WERI-Rb-1 (cell line): ENCODE data around the gene CCK.

Experiments used
- DNase-seq: peaks from one replicate; pipeline ENCODE4 v3.0.0-alpha.2; 2020
- H3K27ac ChIP-seq: fragments of 250-450 bp; sonication (Bioruptor Pico); 2 replicates; pipeline ENCODE4 v1.5.1; 2020; ENCODE audit warnings: mild to moderate bottlenecking, moderate library complexity
- H3K27me3 ChIP-seq: fragments of 250-450 bp; sonication (Bioruptor Pico); 2 replicates; pipeline ENCODE4 v1.5.1; 2021; ENCODE audit warnings: mild to moderate bottlenecking, low read depth, moderate library complexity; ENCODE audit not compliant: insufficient read depth, severe bottlenecking
- H3K36me3 ChIP-seq: fragments of 250-450 bp; sonication (Bioruptor Pico); 2 replicates; pipeline ENCODE4 v1.5.1; 2020; ENCODE audit warnings: mild to moderate bottlenecking, moderate library complexity
- H3K4me3 ChIP-seq: 2 replicates; pipeline ENCODE4 v1.5.1; 2011; ENCODE audit warnings: low read depth, mild to moderate bottlenecking, control low read depth, low read length
- H3K9me3 ChIP-seq: fragments of 250-450 bp; sonication (Bioruptor Pico); 2 replicates; pipeline ENCODE4 v1.5.1; 2021; ENCODE audit warnings: mild to moderate bottlenecking, moderate library complexity; ENCODE audit not compliant: severe bottlenecking
- CTCF ChIP-seq: IDR thresholded peaks from 2 replicates; pipeline ENCODE4 v1.5.1; 2011; ENCODE audit warnings: low read depth, mild to moderate bottlenecking, control low read depth, inconsistent platforms, low read length

The CCK gene

DNA sequence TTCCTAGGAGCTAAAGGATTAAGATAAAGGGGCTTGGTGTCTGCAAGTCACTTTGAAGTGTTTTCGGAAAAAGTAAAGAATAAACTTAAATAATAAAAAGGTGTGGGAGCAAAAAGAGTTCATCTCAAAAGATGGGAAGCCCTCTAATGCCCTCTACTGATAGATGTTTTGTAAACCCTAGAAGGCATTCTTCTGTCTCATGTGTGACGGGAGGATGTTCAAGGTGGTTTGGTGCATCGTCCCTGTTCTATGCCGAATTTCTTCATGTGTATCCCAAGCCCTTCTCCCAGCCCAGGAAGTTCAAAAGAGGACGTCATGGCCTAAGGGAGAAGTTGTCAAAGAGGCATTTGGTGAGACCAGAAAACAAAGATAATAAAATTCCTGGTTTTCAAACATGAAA is 37.2 kb downstream of the CCK start:
- no peak for DNase-seq
- peaks cover 10% of the 10 kb centered on the region for H3K36me3 ChIP-seq
- H3K27ac ChIP-seq: no peak overlapping the region
- TF ChIP-seq CTCF: peak; percentile 30; the same call in 1 of the 2 replicates
- no peaks in the 10 kb centered on the region for H3K9me3 ChIP-seq
- no peaks in the 10 kb centered on the region for H3K27me3 ChIP-seq
- H3K4me3 ChIP-seq: no peak overlapping the region

DNA sequence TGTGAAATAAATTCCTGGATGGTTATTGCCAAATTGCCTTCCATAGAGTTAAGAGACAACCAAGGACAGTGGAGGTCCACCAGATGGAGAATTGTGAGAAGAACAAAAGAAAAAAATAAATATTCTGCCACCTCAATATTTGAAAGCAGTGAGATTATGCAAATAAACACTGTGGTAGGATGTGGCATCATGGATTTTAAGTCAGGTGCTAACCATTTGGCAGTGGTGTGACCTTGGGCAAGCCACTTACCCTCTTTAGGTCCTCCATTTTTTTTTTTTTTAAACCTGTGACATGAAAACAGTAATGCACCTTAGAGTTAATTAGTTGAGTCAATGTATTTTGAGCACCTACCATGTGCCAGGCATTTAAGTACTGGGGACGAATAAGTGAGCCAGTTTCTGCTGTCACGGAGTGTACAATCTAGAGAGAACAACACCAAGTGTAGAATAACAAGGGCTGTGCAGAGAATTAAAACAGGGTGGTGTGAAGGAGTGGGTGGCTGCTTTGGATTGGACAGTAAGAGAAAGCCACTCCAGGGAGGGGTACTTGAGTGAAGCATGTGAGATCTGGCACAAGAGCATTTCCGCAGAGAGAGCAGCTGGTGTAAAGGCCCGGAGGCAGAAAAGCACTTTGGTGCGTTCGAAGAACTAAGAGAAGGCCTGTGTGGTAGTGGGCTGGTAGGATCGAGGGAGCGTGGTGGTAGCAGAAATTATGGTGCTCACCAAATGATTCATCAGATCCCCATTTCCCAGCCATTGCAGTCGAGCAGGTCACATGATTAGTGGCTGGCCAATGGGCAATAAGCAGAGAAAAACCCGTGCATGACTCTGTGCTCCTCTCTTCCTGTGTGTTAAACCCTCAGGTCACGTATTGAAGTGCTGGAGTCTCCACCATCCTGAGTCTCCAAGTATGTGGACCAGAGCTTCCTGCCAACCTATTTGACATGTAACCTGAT is 39.2 kb downstream of the CCK start:
- H3K36me3 ChIP-seq: peaks cover 24% of the 10 kb centered on the region
- no peak for TF ChIP-seq CTCF
- no peak for DNase-seq
- H3K4me3 ChIP-seq: no peak overlapping the region
- no peak overlapping the region for H3K27ac ChIP-seq
- no peaks in the 10 kb centered on the region for H3K9me3 ChIP-seq
- H3K27me3 ChIP-seq: no peaks in the 10 kb centered on the region

- Histone ChIP-seq H3K27ac (no peak overlapping the region), H3K9me3 (no peaks in the 10 kb centered on the region), H3K4me3 (no peak overlapping the region), H3K36me3 (peaks cover 26% of the 10 kb centered on the region), H3K27me3 (no peaks in the 10 kb centered on the region)
- DNase-seq: no peak
- TF ChIP-seq CTCF: no peak
These were observed 40.3 kb downstream of the CCK start for GRCh38 chr3:42225486-42226363.

DNA sequence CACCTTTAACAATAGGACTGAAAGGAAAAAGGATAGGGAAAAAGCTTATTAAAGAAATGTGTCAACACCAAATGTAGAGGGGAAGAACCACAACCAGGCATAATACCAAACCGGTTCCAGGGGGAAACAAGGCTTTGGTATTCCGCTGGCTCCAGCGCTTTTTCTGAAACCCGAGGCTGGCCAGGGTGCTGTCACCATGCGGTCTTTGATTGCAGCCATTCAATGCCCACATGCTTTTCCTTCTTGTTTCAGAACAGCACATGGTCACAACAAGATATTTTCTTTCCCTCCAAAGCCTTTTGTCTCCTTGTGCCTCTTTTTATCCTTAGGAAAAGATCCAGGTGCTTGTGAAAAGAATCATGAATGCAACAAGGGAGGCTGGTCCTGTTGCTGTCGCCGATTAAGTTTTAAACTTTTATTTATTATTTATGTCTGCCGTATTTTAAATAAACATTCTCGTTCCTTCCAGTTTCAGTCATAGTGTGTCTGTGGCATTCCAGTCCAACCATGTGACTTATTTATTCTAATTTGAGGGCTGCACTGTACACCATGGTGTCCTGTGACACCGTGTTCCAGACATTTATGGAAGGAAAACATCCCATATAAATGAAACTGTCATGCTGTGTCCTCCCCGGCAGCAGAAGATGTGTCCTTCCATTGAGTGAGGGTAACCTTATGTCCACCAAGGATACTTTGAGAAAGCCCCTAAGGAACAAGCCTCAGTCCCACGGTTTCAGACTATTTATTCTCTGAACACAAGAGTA is 41.1 kb downstream of the CCK start:
- no peak for DNase-seq
- no peak overlapping the region for H3K4me3 ChIP-seq
- TF ChIP-seq CTCF: no peak
- H3K27me3 ChIP-seq: no peaks in the 10 kb centered on the region
- no peak overlapping the region for H3K27ac ChIP-seq
- H3K9me3 ChIP-seq: no peaks in the 10 kb centered on the region
- H3K36me3 ChIP-seq: peaks cover 26% of the 10 kb centered on the region

GRCh38 chr3:42224178-42224577 is 41.8 kb downstream of the CCK start:
- H3K36me3 ChIP-seq: peaks cover 26% of the 10 kb centered on the region
- no peak overlapping the region for H3K4me3 ChIP-seq
- no peaks in the 10 kb centered on the region for H3K9me3 ChIP-seq
- no peak overlapping the region for H3K27ac ChIP-seq
- no peak for DNase-seq
- no peaks in the 10 kb centered on the region for H3K27me3 ChIP-seq
- no peak for TF ChIP-seq CTCF
